Lower leg skin (tissue), 3 donors: ENCODE measurements around the gene RAD18.

Source experiments
- POLR2A ChIP-seq, 2 donors: fragments of 450-650 bp; IDR thresholded peaks; one replicate each; pipeline ENCODE4 v1.6.1; 2016 to 2017; ENCODE audit warnings: antibody characterized with exemption in 2 of 2, mild to moderate bottlenecking in 1 of 2, moderate library complexity in 1 of 2
- TF ChIP-seq, protein P1 (sequence below), 3 donors: fragments of 450-650 bp; IDR thresholded peaks; one replicate each; pipeline ENCODE4 v1.5.1; 2016; ENCODE audit warnings: antibody characterized with exemption in 3 of 3, mild to moderate bottlenecking in 3 of 3, moderate library complexity in 2 of 3

DNA sequence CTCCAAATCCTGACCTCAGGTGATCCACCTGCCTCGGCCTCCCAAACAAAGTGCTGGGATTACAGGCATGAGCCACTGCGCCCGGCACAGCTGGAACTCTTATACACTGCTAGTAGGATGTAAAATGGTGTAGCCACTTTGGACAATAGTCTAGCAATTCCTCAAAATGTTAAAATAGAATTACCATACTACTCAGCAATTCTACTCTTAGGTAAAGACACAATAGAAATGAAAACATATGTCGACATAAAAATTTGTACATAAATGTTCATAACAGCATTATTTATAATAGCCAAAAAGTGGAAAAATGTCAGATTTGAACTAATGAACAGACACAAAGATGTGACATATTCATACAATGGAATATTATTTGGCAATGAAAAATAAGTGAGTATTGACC, 33.4 kb downstream of the RAD18 start:
- TF ChIP-seq, protein P1, sequence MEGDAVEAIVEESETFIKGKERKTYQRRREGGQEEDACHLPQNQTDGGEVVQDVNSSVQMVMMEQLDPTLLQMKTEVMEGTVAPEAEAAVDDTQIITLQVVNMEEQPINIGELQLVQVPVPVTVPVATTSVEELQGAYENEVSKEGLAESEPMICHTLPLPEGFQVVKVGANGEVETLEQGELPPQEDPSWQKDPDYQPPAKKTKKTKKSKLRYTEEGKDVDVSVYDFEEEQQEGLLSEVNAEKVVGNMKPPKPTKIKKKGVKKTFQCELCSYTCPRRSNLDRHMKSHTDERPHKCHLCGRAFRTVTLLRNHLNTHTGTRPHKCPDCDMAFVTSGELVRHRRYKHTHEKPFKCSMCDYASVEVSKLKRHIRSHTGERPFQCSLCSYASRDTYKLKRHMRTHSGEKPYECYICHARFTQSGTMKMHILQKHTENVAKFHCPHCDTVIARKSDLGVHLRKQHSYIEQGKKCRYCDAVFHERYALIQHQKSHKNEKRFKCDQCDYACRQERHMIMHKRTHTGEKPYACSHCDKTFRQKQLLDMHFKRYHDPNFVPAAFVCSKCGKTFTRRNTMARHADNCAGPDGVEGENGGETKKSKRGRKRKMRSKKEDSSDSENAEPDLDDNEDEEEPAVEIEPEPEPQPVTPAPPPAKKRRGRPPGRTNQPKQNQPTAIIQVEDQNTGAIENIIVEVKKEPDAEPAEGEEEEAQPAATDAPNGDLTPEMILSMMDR (IDR thresholded peaks at IDR 0.05): no peak
- TF ChIP-seq POLR2A (IDR thresholded peaks at IDR 0.05): no peak
